GM19372 (cell line): Measurements from ENCODE around the gene OR5M3.

ENCODE experiments used
- ATAC-seq: cut with Tn5 transposase; IDR thresholded peaks from one replicate; pipeline ENCODE4 v1.9.1; 2021; ENCODE audit warnings: mild to moderate bottlenecking, low read depth, moderate library complexity; ENCODE audit not compliant: unreplicated experiment

OR5M3 gene

GRCh38 chr11:56473252-56473651, at the start of gene OR5M3:
OR5M3 (minus strand) TSS chr11:56473352; CDS start chr11:56470497, 2,855 bp downstream.
- no peak for ATAC-seq

GRCh38 chr11:56522008-56522407, 48.9 kb upstream of the OR5M3 start:
- ATAC-seq, result no peak

DNA sequence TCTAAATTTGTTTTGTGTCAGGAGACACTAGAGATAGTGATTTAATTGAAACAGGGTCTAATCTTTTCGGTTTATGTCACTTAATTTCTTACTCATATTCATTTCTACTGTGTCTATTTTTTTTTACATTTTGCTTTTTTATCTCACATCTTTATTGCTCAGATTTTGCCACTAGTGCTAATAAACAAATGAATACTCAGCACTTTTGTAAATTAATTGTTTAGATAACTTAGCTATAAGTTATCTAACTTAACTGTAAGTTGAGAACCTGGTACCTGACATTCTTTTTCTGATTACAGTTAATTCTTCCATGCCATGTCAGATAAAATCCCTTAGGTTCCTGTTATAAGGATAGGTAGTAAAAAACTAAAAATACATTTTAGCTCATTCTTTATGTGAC, 40.1 kb upstream of the OR5M3 start:
- no peak for ATAC-seq

DNA sequence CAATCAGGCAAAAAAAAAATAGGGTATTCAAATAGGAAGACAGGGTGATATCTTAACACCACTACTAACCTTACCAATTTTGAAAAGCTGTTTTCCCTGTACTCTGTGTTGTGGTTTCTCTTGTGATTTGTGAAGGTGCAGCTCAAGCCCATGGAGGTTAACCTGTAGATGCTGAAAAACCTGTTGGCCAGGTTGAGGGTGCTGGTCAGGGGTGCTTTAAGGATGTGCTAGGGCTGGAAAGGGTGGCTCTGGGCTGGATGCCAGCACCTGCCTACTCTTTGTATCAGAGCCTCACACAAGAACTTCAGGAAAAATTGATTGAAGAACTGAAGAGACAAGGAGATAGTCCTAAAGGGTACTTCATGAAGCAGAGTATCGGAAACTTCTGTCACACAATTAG, 36.3 kb upstream of the OR5M3 start:
- ATAC-seq, result no peak

DNA sequence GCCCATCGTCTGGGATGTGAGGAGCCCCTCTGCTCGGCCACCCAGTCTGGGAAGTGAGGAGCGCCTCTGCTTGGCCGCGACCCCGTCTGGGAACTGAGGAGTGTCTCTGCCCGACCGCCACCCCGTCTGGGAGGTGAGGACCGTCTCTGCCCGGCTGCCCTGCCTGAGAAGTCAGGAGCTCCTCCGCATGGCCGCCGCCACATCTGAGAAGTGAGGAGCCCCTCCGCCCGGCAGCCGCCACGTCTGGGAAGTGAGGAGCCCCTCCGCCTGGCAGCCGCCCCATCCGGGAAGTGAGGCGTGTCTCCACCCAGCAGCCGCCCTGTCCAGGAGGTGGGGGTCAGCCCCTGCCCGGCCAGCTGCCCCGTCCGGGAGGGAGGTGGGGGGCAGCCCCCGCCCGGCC, 23.9 kb upstream of the OR5M3 start:
- no peak for ATAC-seq

GRCh38 chr11:56495117-56495516, 22.0 kb upstream of the OR5M3 start:
- ATAC-seq, result no peak

GRCh38 chr11:56491270-56491669, 18.1 kb upstream of the OR5M3 start, which contains the start of gene OR5M8:
OR5M8 (minus strand) TSS chr11:56491370; CDS start chr11:56491370, 0 bp downstream.
- no peak for ATAC-seq

GRCh38 chr11:56486801-56487200, 13.6 kb upstream of the OR5M3 start:
- ATAC-seq, result no peak

GRCh38 chr11:56474729-56475235, 1.6 kb upstream of the OR5M3 start:
- no peak for ATAC-seq

GRCh38 chr11:56457076-56457475, 16.1 kb downstream of the OR5M3 start:
- ATAC-seq, result no peak

GRCh38 chr11:56453521-56453920, 19.6 kb downstream of the OR5M3 start:
- no peak for ATAC-seq
